ENCODE data around the gene C5orf46. TPM values are rescaled to one million over a fixed set of nuclear protein-coding genes. Genes with fewer than 3 reads are reported as not detected.

The C5orf46 gene
- total and polyA plus RNA-seq, 9 of the 15 experiments (the other 6 are each of a cell fraction or from before 2014, with no cell fraction given): not detected

DNA sequence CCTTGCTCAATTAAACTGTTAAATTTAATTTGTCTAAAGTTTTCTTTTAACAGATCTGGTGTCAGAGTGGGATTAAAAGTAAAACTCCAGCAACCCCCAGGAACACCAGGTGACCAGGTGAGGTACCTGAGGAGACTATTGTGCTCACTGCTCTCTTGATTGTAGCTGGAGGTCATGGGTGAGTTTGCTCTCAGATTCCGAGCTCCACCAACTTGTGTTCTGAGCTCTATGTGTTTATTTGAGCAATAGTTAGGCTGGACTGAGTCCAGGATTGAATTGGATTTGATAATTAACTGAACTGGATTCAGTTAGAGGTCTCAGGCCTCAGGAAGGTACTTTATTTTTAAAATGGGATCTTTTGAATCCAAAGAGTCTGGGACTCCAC lies 45.7 kb downstream of the C5orf46 start (continued):
- TF ChIP-seq ZNF165 (CRISPR knock-in tag; IDR thresholded peaks at IDR 0.05; ENCODE audit: borderline replicate concordance): no peak
- TF ChIP-seq DMBX1 (CRISPR knock-in tag; IDR thresholded peaks at IDR 0.05; ENCODE audit: borderline replicate concordance): no peak
- TF ChIP-seq, protein P1, sequence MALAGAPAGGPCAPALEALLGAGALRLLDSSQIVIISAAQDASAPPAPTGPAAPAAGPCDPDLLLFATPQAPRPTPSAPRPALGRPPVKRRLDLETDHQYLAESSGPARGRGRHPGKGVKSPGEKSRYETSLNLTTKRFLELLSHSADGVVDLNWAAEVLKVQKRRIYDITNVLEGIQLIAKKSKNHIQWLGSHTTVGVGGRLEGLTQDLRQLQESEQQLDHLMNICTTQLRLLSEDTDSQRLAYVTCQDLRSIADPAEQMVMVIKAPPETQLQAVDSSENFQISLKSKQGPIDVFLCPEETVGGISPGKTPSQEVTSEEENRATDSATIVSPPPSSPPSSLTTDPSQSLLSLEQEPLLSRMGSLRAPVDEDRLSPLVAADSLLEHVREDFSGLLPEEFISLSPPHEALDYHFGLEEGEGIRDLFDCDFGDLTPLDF (CRISPR knock-in tag; IDR thresholded peaks at IDR 0.05): no peak
- TF ChIP-seq MTA2 (IDR thresholded peaks at IDR 0.05; ENCODE audit: low read depth): no peak

DNA sequence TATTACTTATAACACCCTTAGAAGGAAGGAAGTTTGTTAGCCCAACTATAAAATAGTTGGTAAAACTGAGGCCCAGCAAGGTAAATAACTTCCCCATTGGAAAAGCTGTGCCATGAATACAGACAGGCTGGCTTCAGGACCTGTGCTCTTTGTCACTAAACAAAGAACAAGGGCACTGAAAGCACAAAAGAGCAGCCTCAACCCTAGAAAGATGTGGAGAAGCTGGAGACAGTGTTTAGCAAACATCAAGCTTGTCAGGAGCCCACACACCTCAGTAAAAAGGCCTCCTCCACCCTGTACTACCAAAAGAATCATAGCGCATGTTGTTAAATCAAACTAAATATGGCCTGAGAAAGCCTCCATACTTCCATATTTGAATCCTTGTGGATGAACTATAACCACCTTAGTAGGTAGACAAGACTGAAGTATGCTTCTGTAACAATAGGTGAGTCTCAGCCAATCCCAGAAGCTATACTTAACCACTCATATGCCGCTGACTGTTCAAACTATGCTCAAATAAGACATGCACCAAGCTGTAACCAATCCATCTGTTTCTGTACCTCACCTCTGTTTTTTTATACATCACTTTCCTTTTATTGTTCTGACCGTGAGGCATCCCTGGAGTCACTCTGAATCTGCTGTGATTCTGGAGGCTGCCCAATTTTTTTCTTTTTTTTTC lies 46.2 kb downstream of the C5orf46 start:
- no peak overlapping the region for H3K4me3 ChIP-seq
- H3K4me1 ChIP-seq (replicated peaks in 1 of 2; ENCODE audit: control insufficient read depth in 2 of 2, insufficient read depth in 2 of 2, low read length in 2 of 2): no peaks in the 10 kb centered on the region
- H3K9ac ChIP-seq (ENCODE audit: insufficient read depth in 1 of 2, low read depth in 2 of 2, low read length in 2 of 2): no peak overlapping the region
- FAIRE-seq: no peak
- H3K4me2 ChIP-seq (ENCODE audit: insufficient read depth, low read length): no peak overlapping the region
- ChIA-PET POLR2A (no interaction called here), CTCF (ENCODE audit: low intra/inter-chr PET ratio) (interaction anchor here (0.7 kb wide), 1 partner anchor 598 kb away, joined by 3 read pairs; no protein-coding TSS in a partner anchor)
- no peak for ATAC-seq
- DNase-seq (ENCODE audit: extremely low read depth in 1 of 4, low spot score in 3 of 4): no peak
- 0% methylated on average over 3 of the region's 3 CpGs for WGBS (ENCODE audit: insufficient coverage, low coverage, missing lambda C conversion rate)
- no peaks in the 10 kb centered on the region for H3K36me3 ChIP-seq (ENCODE audit: control insufficient read depth, insufficient read depth, low read length)
- no peaks in the 10 kb centered on the region for H4K20me1 ChIP-seq (replicated peaks; ENCODE audit: control insufficient read depth, insufficient read depth, low read length)
- BruUV-seq (replicated peaks): no TSS peak
- in situ Hi-C loops (cut with MboI) (no loop called here), intact Hi-C loops (cut with micrococcal nuclease) (loop anchor here (10.0 kb wide), 1 partner anchor 585 kb away; no protein-coding TSS in a partner anchor)
- no peak overlapping the region for H3K27ac ChIP-seq (ENCODE audit: extremely low read depth, low read depth, low read length)
- H2AFZ ChIP-seq (ENCODE audit: low read depth, low read length): no peak overlapping the region
- H3K27me3 ChIP-seq (ENCODE audit: control insufficient read depth in 2 of 2, insufficient read depth in 2 of 2, low read length in 2 of 2): no peaks in the 10 kb centered on the region
- no peaks in the 10 kb centered on the region for H3K9me3 ChIP-seq (replicated peaks; ENCODE audit: control insufficient read depth, insufficient read depth, low read depth, low read length)
- no peaks in the 10 kb centered on the region for H3K9me1 ChIP-seq (ENCODE audit: control insufficient read depth, insufficient read depth, low read length)
- no peaks in the 10 kb centered on the region for H3K79me2 ChIP-seq (ENCODE audit: control insufficient read depth, insufficient read depth, low read length)
- TF ChIP-seq ZNF143 (CRISPR knock-in tag; IDR thresholded peaks at IDR 0.05): no peak
- TF ChIP-seq, protein P2, sequence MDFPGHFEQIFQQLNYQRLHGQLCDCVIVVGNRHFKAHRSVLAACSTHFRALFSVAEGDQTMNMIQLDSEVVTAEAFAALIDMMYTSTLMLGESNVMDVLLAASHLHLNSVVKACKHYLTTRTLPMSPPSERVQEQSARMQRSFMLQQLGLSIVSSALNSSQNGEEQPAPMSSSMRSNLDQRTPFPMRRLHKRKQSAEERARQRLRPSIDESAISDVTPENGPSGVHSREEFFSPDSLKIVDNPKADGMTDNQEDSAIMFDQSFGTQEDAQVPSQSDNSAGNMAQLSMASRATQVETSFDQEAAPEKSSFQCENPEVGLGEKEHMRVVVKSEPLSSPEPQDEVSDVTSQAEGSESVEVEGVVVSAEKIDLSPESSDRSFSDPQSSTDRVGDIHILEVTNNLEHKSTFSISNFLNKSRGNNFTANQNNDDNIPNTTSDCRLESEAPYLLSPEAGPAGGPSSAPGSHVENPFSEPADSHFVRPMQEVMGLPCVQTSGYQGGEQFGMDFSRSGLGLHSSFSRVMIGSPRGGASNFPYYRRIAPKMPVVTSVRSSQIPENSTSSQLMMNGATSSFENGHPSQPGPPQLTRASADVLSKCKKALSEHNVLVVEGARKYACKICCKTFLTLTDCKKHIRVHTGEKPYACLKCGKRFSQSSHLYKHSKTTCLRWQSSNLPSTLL (IDR thresholded peaks at IDR 0.05): no peak
- TF ChIP-seq, protein P3, sequence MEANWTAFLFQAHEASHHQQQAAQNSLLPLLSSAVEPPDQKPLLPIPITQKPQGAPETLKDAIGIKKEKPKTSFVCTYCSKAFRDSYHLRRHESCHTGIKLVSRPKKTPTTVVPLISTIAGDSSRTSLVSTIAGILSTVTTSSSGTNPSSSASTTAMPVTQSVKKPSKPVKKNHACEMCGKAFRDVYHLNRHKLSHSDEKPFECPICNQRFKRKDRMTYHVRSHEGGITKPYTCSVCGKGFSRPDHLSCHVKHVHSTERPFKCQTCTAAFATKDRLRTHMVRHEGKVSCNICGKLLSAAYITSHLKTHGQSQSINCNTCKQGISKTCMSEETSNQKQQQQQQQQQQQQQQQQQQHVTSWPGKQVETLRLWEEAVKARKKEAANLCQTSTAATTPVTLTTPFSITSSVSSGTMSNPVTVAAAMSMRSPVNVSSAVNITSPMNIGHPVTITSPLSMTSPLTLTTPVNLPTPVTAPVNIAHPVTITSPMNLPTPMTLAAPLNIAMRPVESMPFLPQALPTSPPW (CRISPR knock-in tag; IDR thresholded peaks at IDR 0.05): no peak
